Fibroblast of mammary gland (primary cell): Measurements from ENCODE around the gene TRIM14.

Experiments
- DNase-seq: peaks from one replicate; pipeline ENCODE4 v3.0.0-alpha.2; 2010; ENCODE audit warnings: low read depth
- H3K4me3 ChIP-seq: 2 replicates; pipeline ENCODE4 v1.5.1; 2011; ENCODE audit warnings: low read depth, mild to moderate bottlenecking, low read length, moderate library complexity; ENCODE audit not compliant: control insufficient read depth
- TF ChIP-seq, protein P1 (sequence below): conservative IDR thresholded peaks from 2 replicates; pipeline ENCODE4 v1.5.1; 2011; ENCODE audit warnings: low read depth, low read length, inconsistent platforms; ENCODE audit not compliant: control insufficient read depth, insufficient read depth

TRIM14 gene

DNA sequence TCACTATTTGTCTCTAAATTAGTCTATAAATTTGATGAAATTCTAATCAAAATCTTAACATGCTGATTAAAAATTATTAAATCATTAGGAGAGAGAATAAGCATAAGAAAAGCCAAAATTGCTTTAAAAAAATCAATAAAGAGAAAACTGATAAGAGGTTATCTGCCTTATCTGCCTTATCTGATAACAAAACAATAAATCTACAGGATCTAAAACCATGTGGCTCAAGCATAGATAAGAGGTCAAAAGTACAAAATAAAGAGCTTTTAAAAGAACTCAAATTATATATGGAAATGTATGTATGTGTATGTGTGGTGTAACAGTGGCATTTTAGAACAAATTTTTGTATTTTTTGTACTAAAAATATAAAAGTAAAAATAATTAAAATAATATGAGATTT lies 18.6 kb downstream of the TRIM14 start:
- DNase-seq, result no peak
- TF ChIP-seq, protein P1, sequence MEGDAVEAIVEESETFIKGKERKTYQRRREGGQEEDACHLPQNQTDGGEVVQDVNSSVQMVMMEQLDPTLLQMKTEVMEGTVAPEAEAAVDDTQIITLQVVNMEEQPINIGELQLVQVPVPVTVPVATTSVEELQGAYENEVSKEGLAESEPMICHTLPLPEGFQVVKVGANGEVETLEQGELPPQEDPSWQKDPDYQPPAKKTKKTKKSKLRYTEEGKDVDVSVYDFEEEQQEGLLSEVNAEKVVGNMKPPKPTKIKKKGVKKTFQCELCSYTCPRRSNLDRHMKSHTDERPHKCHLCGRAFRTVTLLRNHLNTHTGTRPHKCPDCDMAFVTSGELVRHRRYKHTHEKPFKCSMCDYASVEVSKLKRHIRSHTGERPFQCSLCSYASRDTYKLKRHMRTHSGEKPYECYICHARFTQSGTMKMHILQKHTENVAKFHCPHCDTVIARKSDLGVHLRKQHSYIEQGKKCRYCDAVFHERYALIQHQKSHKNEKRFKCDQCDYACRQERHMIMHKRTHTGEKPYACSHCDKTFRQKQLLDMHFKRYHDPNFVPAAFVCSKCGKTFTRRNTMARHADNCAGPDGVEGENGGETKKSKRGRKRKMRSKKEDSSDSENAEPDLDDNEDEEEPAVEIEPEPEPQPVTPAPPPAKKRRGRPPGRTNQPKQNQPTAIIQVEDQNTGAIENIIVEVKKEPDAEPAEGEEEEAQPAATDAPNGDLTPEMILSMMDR, result no peak
- no peak overlapping the region for H3K4me3 ChIP-seq

DNA sequence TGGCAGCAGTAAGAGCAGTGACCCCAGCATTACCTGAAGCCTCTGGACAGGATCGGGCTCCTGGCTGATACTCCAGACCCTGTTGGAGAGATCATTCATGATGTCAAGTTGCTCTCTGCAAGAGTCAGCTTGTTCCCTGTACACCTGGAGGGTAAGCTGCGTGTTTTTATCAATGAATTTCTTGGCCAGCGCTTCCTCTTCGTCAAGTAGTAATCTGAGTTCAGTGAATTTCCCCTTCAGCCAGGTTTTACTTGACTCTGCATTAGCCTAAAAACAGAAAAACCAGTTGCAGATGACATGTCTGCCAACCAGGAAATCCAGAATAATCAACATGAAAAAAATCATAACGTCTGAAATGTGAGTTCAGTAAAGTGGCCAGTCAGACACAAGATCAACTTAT lies 19.1 kb downstream of the TRIM14 start:
- H3K4me3 ChIP-seq, result no peak overlapping the region
- TF ChIP-seq, protein P1, result no peak
- no peak for DNase-seq

DNA sequence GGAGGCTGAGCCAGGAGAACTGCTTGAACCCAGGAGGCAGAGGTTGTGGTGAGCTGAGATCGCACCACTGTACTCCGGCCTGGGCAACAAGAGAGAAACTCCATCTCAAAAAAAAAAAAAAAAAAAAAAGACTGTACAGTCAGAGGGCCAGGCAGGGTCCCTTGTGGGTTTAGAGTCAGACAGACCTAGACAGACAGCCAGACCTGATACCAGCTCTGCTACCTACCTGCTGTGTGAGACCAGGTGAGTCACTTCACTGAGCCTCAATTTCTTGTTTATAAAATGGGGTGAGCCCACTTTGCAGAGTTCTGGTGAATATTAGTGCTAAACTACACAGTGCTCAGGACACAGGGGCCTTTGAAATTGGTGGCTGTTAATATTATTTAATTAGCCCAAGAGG lies 19.7 kb downstream of the TRIM14 start:
- TF ChIP-seq, protein P1, result no peak
- H3K4me3 ChIP-seq, result no peak overlapping the region
- DNase-seq, result no peak

DNA sequence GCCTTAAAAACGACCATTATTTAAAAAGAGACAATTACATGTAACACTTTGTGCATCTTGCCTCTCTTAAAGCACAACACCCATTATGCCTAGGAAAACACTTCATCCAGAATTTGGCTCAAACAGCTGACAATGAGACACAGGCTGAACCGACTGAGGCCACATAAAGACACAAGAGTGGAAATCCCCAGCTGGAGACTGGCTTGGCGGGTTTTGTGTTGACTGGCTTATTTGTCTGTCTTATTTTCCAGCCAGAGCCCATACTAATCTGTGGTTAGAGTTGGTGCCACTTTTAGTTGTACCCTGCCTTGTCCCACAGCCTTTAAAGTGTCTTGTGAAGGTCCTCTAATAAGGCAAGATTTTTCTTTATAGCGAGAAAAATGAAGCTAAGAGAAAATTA lies 21.2 kb downstream of the TRIM14 start:
- TF ChIP-seq, protein P1, result no peak
- no peak for DNase-seq
- H3K4me3 ChIP-seq, result no peak overlapping the region

DNA sequence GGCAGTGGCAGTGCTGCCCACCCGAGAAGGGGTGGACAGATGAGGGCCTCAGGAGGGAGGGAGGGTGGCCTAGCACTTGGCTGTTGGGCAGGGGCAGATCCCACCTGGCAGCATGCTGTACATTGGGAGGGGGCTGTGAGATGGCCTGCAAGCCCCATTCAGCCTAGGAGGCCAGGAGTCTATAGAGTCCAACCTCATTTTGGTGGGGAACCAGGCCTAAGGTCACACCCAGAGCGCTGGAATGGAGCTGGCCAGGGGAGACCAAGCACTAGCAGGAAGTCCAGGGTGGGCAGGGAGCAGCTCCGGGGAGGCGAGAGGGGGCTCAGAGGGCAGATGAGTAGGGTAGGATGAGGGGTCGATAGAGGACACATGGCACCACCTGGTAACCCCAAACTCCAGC lies 22.9 kb downstream of the TRIM14 start:
- DNase-seq, result no peak
- TF ChIP-seq, protein P1, result no peak
- no peak overlapping the region for H3K4me3 ChIP-seq

DNA sequence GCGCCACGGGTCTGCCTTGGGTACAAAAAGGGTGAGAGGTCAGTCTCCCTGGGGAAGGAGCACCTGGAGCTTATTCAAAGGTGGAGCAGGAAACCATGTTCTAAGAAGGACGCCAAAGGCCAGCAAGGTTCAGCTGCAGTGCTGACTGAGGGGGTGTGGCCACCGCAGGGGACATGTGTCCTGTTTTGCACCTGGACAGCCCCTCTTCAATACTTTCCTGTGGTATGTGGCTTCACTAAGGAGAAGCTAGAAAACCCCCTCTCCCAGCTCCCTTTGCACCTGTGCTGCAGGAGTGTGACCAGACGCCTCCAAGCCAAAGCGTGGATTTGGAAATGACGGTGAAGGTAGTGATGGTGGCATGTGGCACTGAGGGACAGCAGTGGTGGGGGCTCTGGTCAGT lies 23.6 kb downstream of the TRIM14 start:
- TF ChIP-seq, protein P1, result no peak

DNA sequence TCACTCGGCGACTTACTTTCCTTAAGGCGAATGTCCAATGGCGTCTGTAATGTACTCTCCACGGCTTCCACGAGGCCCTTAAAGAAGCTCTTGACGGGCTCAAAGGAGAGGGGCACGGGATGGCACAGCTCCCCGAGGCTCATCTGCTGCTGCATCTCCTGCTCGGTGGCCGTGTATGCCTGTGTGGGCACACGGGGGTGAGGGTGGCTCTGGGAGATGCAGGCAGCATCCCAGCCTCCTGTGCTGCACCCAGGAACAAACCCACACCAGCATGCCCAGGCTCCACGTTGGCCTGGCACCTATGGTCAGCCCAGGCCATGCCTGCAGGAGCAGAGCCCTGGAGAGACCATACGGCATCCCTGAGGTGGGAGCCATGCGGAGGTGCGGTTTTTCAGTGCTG lies 24.2 kb downstream of the TRIM14 start:
- TF ChIP-seq, protein P1, result no peak
- H3K4me3 ChIP-seq, result no peak overlapping the region

More for the DNA sequence above, 23.6 kb downstream of the TRIM14 start:
- DNase-seq, result no peak
- H3K4me3 ChIP-seq, result no peak overlapping the region

More for the DNA sequence above, 24.2 kb downstream of the TRIM14 start:
- DNase-seq, result no peak
